OCI-LY1 (cell line): ENCODE measurements around the gene GLIS1.

Experiments used
- CTCF ChIP-seq: fragments of 200-600 bp; sonication (generic), shearing (Covaris generic); IDR thresholded peaks from 2 replicates; pipeline ENCODE4 v1.5.1; 2017; ENCODE audit warnings: mild to moderate bottlenecking, antibody characterized with exemption, low read length, moderate library complexity, mixed read lengths
- EZH2 ChIP-seq: fragments of 200-600 bp; sonication (generic), shearing (Covaris generic); IDR thresholded peaks from 2 replicates; pipeline ENCODE4 v1.8.0; 2017; ENCODE audit warnings: borderline replicate concordance, mixed run types, mild to moderate bottlenecking, antibody characterized with exemption, low read length, moderate library complexity, mixed read lengths

- TF ChIP-seq CTCF = no peak
- no peak for TF ChIP-seq EZH2
These were observed 101.2 kb downstream of the GLIS1 start for GRCh38 chr1:53637511-53638359.
